DOHH2 (cell line): ENCODE measurements around the gene DNAJC11.
A peak's percentile ranks its signal among the peaks of the same experiment; 100 is the strongest.

Experiments
- H3F3A ChIP-seq: fragments of 200-600 bp; sonication (generic), shearing (Covaris generic); 2 replicates; pipeline ENCODE4 v1.6.0; 2016; ENCODE audit warnings: antibody characterized with exemption, mild to moderate bottlenecking; ENCODE audit not compliant: control insufficient read depth, insufficient read depth
- H3K27ac ChIP-seq: fragments of 200-600 bp; sonication (generic); 2 replicates; pipeline ENCODE4 v1.5.1; 2014; ENCODE audit warnings: low read depth, mild to moderate bottlenecking, low read length, moderate library complexity
- H3K27me3 ChIP-seq: fragments of 200-600 bp; sonication (generic); 2 replicates; pipeline ENCODE4 v1.6.1; 2014; ENCODE audit warnings: mild to moderate bottlenecking, low read length, mixed read lengths; ENCODE audit not compliant: control insufficient read depth
- H3K36me3 ChIP-seq: fragments of 200-600 bp; sonication (generic); 2 replicates; pipeline ENCODE4 v1.6.1; 2014; ENCODE audit warnings: mild to moderate bottlenecking, low read length, moderate library complexity, mixed read lengths; ENCODE audit not compliant: control insufficient read depth
- H3K4me1 ChIP-seq: fragments of 200-600 bp; sonication (generic); 2 replicates; pipeline ENCODE4 v1.6.1; 2014; ENCODE audit warnings: mild to moderate bottlenecking, low read length, mixed read lengths; ENCODE audit not compliant: control insufficient read depth
- H3K4me2 ChIP-seq: fragments of 200-600 bp; sonication (generic); 2 replicates; pipeline ENCODE4 v1.6.0; 2014; ENCODE audit warnings: mild to moderate bottlenecking, low read length, moderate library complexity
- H3K4me3 ChIP-seq: fragments of 200-600 bp; sonication (generic); 2 replicates; pipeline ENCODE4 v1.5.1; 2014; ENCODE audit warnings: mild to moderate bottlenecking, low read length, mixed read lengths
- H3K79me2 ChIP-seq: fragments of 200-600 bp; sonication (generic); 2 replicates; pipeline ENCODE4 v1.6.1; 2014; ENCODE audit warnings: mild to moderate bottlenecking, low read length, mixed read lengths; ENCODE audit not compliant: control insufficient read depth
- H3K9me2 ChIP-seq: fragments of 200-600 bp; sonication (generic); replicated peaks from 2 replicates; pipeline ENCODE4 v1.6.1; 2014; ENCODE audit warnings: mild to moderate bottlenecking, low read length, mixed read lengths; ENCODE audit not compliant: control insufficient read depth
- H3K9me3 ChIP-seq: fragments of 200-600 bp; sonication (generic); 2 replicates; pipeline ENCODE4 v1.6.1; 2014; ENCODE audit warnings: antibody characterized with exemption, low read length, mixed read lengths; ENCODE audit not compliant: control insufficient read depth, insufficient read depth
- H4K20me1 ChIP-seq: fragments of 200-600 bp; sonication (generic); 2 replicates; pipeline ENCODE4 v1.6.0; 2014; ENCODE audit warnings: low read depth, mild to moderate bottlenecking, antibody characterized with exemption, low read length, moderate library complexity; ENCODE audit not compliant: control insufficient read depth, insufficient read depth
- EZH2phosphoT487 ChIP-seq: fragments of 200-600 bp; sonication (generic); IDR thresholded peaks from 2 replicates; pipeline ENCODE4 v1.6.1; 2017; ENCODE audit warnings: borderline replicate concordance, mild to moderate bottlenecking, antibody characterized with exemption, low read length, moderate library complexity, mixed read lengths
- TF ChIP-seq, protein P1 (sequence below): fragments of 200-600 bp; sonication (generic); IDR thresholded peaks from one replicate; pipeline ENCODE4 v1.5.1; 2014; ENCODE audit warnings: antibody characterized with exemption, mild to moderate bottlenecking, low read depth, low read length; ENCODE audit not compliant: poor library complexity, severe bottlenecking

The DNAJC11 gene

GRCh38 chr1:6588128-6588892 is 113.3 kb downstream of the DNAJC11 start:
- Histone ChIP-seq H3K9me2 (no peaks in the 10 kb centered on the region), H3K9me3 (no peaks in the 10 kb centered on the region), H3F3A (no peaks in the 10 kb centered on the region; the same call in 1 of the 2 replicates), H3K27ac (no peak overlapping the region), H3K4me1 (peaks cover 11% of the 10 kb centered on the region), H3K79me2 (peaks cover 5% of the 10 kb centered on the region; the same call in 1 of the 2 replicates), H3K36me3 (peaks cover 47% of the 10 kb centered on the region), H3K27me3 (no peaks in the 10 kb centered on the region), H3K4me3 (no peak overlapping the region), H4K20me1 (no peaks in the 10 kb centered on the region), H3K4me2 (no peak overlapping the region)
- TF ChIP-seq, protein P1, sequence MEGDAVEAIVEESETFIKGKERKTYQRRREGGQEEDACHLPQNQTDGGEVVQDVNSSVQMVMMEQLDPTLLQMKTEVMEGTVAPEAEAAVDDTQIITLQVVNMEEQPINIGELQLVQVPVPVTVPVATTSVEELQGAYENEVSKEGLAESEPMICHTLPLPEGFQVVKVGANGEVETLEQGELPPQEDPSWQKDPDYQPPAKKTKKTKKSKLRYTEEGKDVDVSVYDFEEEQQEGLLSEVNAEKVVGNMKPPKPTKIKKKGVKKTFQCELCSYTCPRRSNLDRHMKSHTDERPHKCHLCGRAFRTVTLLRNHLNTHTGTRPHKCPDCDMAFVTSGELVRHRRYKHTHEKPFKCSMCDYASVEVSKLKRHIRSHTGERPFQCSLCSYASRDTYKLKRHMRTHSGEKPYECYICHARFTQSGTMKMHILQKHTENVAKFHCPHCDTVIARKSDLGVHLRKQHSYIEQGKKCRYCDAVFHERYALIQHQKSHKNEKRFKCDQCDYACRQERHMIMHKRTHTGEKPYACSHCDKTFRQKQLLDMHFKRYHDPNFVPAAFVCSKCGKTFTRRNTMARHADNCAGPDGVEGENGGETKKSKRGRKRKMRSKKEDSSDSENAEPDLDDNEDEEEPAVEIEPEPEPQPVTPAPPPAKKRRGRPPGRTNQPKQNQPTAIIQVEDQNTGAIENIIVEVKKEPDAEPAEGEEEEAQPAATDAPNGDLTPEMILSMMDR, result no peak
- no peak for TF ChIP-seq EZH2phosphoT487

GRCh38 chr1:6587261-6588005 is 114.2 kb downstream of the DNAJC11 start:
- H3K4me1 ChIP-seq, result peaks cover 14% of the 10 kb centered on the region
- H3K27ac ChIP-seq, result no peak overlapping the region
- no peaks in the 10 kb centered on the region for H4K20me1 ChIP-seq
- TF ChIP-seq EZH2phosphoT487, result no peak
- TF ChIP-seq, protein P1, result no peak
- no peaks in the 10 kb centered on the region; the same call in 1 of the 2 replicates for H3F3A ChIP-seq
- peak overlapping the region; percentile 7; the same call in 1 of the 2 replicates for H3K4me2 ChIP-seq
- H3K4me3 ChIP-seq, result no peak overlapping the region
- no peaks in the 10 kb centered on the region for H3K27me3 ChIP-seq
- H3K36me3 ChIP-seq, result peaks cover 48% of the 10 kb centered on the region
- no peaks in the 10 kb centered on the region for H3K9me3 ChIP-seq
- peaks cover 7% of the 10 kb centered on the region for H3K79me2 ChIP-seq
- no peaks in the 10 kb centered on the region for H3K9me2 ChIP-seq

GRCh38 chr1:6586404-6586816 is 115.2 kb downstream of the DNAJC11 start:
- Histone ChIP-seq H3K4me2 (no peak overlapping the region), H3F3A (no peaks in the 10 kb centered on the region; the same call in 1 of the 2 replicates), H3K27ac (no peak overlapping the region), H3K36me3 (peaks cover 58% of the 10 kb centered on the region), H4K20me1 (peaks cover 3% of the 10 kb centered on the region; the same call in 1 of the 2 replicates), H3K79me2 (peaks cover 17% of the 10 kb centered on the region), H3K4me3 (no peak overlapping the region), H3K9me2 (no peaks in the 10 kb centered on the region), H3K27me3 (no peaks in the 10 kb centered on the region), H3K4me1 (peaks cover 24% of the 10 kb centered on the region), H3K9me3 (no peaks in the 10 kb centered on the region)
- TF ChIP-seq EZH2phosphoT487, result no peak
- TF ChIP-seq, protein P1, result no peak
